Type B pancreatic cell (in vitro differentiated cells): ENCODE measurements around the gene MALRD1. TPM values are rescaled to one million over a fixed set of nuclear protein-coding genes. Genes with fewer than 3 reads are reported as not detected.

Source experiments
- DNase-seq: peaks from one replicate; pipeline ENCODE4 v3.0.0; 2021; ENCODE audit warnings: mixed read lengths; ENCODE audit not compliant: unreplicated experiment; ENCODE audit errors: extremely low spot score
- H3K27ac Mint-ChIP-seq: 2 replicates; pipeline ENCODE4 v1.8.0; 2021; ENCODE audit warnings: mild to moderate bottlenecking, mixed read lengths
- H3K27me3 Mint-ChIP-seq: 2 replicates; pipeline ENCODE4 v1.8.0; 2021; ENCODE audit warnings: mixed read lengths
- H3K36me3 Mint-ChIP-seq: 2 replicates; pipeline ENCODE4 v1.8.0; 2021; ENCODE audit warnings: mixed read lengths
- H3K4me1 Mint-ChIP-seq: one replicate; pipeline ENCODE4 v1.8.0; 2021; ENCODE audit warnings: mixed read lengths; ENCODE audit not compliant: unreplicated experiment
- H3K4me3 Mint-ChIP-seq: 2 replicates; pipeline ENCODE4 v1.8.0; 2021; ENCODE audit warnings: mild to moderate bottlenecking, mixed read lengths
- H3K9me3 Mint-ChIP-seq: 2 replicates; pipeline ENCODE4 v1.8.0; 2021; ENCODE audit warnings: mixed read lengths
- total RNA-seq: library from RNA; stranded (reverse); gene quantifications from 2 replicates; pipeline ENCODE4 v1.2.1, GENCODE V29; 2021; ENCODE audit warnings: low replicate concordance
- TF ChIP-seq, protein P1 (sequence below): fragments of 200-600 bp; sonication (generic); conservative IDR thresholded peaks from 2 replicates; pipeline ENCODE4 v1.5.0; 2021; ENCODE audit warnings: antibody characterized with exemption, mild to moderate bottlenecking

Gene MALRD1
- total RNA-seq, 1 donor from 2014 or later, result 1.4 TPM

DNA sequence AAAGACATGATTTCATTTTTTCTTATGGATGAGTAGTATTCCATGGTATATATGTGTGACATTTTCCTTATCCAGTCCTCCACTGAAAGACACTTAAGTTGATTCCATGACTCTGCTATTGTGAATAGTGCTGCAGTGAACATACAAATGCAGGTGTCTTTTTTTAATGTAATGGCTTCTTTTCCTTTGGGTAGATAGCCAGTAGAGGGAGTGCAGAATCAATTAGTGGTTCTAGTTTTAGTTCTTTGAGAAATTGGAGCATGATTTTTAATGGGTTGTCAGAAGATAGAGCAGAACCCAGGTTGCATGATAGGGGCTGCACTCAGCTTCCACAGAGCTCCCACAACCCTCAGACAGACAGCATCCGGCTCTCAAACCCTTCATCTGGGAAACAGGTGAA lies 614.7 kb downstream of the MALRD1 start:
- H3K9me3 Mint-ChIP-seq, result no peaks in the 10 kb centered on the region
- H3K36me3 Mint-ChIP-seq, result no peaks in the 10 kb centered on the region
- no peak for DNase-seq
- no peak overlapping the region for H3K27ac Mint-ChIP-seq
- no peaks in the 10 kb centered on the region for H3K27me3 Mint-ChIP-seq
- no peaks in the 10 kb centered on the region for H3K4me1 Mint-ChIP-seq
- H3K4me3 Mint-ChIP-seq, result no peak overlapping the region
- TF ChIP-seq, protein P1, sequence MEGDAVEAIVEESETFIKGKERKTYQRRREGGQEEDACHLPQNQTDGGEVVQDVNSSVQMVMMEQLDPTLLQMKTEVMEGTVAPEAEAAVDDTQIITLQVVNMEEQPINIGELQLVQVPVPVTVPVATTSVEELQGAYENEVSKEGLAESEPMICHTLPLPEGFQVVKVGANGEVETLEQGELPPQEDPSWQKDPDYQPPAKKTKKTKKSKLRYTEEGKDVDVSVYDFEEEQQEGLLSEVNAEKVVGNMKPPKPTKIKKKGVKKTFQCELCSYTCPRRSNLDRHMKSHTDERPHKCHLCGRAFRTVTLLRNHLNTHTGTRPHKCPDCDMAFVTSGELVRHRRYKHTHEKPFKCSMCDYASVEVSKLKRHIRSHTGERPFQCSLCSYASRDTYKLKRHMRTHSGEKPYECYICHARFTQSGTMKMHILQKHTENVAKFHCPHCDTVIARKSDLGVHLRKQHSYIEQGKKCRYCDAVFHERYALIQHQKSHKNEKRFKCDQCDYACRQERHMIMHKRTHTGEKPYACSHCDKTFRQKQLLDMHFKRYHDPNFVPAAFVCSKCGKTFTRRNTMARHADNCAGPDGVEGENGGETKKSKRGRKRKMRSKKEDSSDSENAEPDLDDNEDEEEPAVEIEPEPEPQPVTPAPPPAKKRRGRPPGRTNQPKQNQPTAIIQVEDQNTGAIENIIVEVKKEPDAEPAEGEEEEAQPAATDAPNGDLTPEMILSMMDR, result no peak

DNA sequence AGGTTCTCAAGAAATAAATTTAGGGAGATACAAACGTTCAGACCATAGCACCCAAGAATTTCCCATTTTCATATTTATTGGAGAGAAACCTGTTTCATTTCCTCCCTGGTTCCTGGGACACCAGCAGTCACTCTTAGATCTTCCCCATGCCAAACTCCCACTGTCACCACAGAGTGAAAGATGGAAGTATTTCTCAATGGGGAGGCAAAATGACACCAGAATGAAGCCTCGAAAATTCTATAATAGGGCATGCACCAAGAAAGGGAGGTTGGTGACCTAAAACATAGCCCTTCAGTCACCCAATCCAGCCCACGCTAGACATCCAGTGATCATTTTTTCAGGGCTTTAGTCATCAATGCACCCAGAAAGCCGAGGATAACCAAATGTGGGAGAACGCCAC lies 619.5 kb downstream of the MALRD1 start:
- Mint-ChIP-seq H3K4me3 (no peak overlapping the region), H3K27me3 (no peaks in the 10 kb centered on the region), H3K9me3 (no peaks in the 10 kb centered on the region), H3K27ac (no peak overlapping the region), H3K4me1 (no peaks in the 10 kb centered on the region), H3K36me3 (no peaks in the 10 kb centered on the region)
- TF ChIP-seq, protein P1, result no peak
- DNase-seq, result no peak

DNA sequence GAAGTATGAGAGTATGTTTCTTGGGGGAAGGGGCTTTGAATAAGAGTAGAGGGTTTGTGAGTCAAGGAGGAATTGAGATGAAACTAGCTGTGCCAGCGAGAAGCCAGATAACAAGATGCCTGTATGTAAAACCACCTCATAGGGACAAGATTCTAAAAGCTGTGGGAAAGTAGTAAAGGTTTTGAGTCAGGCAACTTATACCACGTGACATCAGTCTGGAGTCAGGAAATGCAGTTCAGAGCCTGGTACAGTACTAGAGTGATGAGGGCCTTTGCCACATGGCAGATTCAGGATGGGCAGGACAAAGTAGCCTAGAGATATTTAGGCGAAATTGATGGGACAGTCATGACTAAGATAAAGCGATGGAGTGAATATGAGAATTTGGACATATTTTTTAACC lies 627.5 kb downstream of the MALRD1 start:
- no peaks in the 10 kb centered on the region for H3K9me3 Mint-ChIP-seq
- no peaks in the 10 kb centered on the region for H3K36me3 Mint-ChIP-seq
- H3K4me1 Mint-ChIP-seq, result no peaks in the 10 kb centered on the region
- no peak for DNase-seq
- H3K27me3 Mint-ChIP-seq, result no peaks in the 10 kb centered on the region
- H3K4me3 Mint-ChIP-seq, result no peak overlapping the region
- TF ChIP-seq, protein P1, result no peak
- no peak overlapping the region for H3K27ac Mint-ChIP-seq

DNA sequence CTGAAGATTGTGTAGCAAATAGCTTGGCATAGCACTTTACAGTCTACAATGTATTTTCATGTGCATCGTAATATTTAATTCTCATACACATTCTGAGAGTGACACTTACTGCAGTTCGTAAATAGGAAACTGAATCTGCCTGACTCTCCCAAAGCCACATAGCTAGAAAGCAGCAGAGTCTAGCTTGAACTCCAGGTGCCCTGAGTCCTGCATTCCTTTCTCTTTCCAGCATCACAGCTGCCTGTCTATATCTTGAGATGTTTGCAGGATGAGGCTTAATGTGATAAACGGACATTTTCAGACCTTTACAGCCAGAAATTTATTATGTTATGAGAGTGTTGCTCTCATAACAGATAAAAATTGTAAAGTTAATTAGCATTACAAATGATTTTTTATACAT lies 634.8 kb downstream of the MALRD1 start:
- Mint-ChIP-seq H3K27ac (no peak overlapping the region), H3K9me3 (no peaks in the 10 kb centered on the region), H3K4me1 (peaks cover 10% of the 10 kb centered on the region), H3K27me3 (no peaks in the 10 kb centered on the region), H3K36me3 (no peaks in the 10 kb centered on the region), H3K4me3 (no peak overlapping the region)
- DNase-seq, result no peak
- TF ChIP-seq, protein P1, result no peak

DNA sequence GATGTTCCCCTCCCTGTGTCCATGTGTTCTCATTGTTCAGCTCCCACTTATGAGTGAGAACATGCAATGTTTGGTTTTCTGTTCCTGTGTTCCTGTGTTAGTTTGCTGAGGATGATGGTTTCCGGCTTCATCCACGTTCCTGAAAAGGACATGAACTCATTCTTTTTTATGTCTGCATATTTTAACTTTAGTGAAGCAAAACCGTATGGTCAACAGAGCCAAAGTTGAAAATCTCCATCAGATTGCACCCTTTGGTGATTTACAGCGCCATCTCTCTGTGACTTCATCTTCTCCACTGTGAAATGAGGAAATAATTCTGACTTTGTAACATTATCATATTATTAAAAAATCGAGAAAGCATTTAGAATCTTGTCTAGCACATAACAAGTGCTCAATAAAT lies 635.4 kb downstream of the MALRD1 start:
- Mint-ChIP-seq H3K36me3 (no peaks in the 10 kb centered on the region), H3K27me3 (no peaks in the 10 kb centered on the region), H3K4me3 (no peak overlapping the region), H3K9me3 (no peaks in the 10 kb centered on the region), H3K4me1 (peaks cover 10% of the 10 kb centered on the region), H3K27ac (no peak overlapping the region)
- TF ChIP-seq, protein P1, result no peak
- no peak for DNase-seq

DNA sequence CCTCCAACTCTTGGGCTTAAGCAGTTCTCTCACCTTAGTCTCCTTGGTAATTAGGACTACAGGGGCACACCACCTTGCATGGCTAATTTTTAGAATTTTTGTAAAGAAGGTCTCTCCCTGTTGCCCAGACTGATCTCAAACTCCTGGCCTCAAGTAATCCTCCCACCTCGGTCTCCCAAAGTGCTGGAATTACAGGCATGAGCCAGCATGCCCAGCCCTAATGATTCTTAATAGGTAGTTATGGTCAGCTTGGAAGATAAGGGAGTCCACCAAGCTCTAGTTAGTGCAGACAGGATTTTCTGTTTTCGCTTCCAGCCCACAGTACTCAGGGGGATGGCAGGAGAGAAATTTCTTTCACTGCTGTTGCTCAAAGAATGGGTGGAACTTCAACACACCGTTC lies 639.7 kb downstream of the MALRD1 start:
- no peaks in the 10 kb centered on the region for H3K27me3 Mint-ChIP-seq
- no peak overlapping the region for H3K27ac Mint-ChIP-seq
- H3K4me3 Mint-ChIP-seq, result no peak overlapping the region
- H3K9me3 Mint-ChIP-seq, result no peaks in the 10 kb centered on the region
- no peak for DNase-seq
- TF ChIP-seq, protein P1, result no peak
- no peaks in the 10 kb centered on the region for H3K36me3 Mint-ChIP-seq
- peaks cover 10% of the 10 kb centered on the region for H3K4me1 Mint-ChIP-seq
